CD4-positive, alpha-beta T cell treated with Interleukin-21 for 1 hour (primary cell): Measurements from ENCODE around the gene MPG.

Source experiments
- DNase-seq: peaks from one replicate; pipeline ENCODE4 v3.0.0-alpha.2; 2020

Gene MPG

GRCh38 chr16:114327-114726, 36.3 kb downstream of the MPG start:
- DNase-seq = no peak

DNA sequence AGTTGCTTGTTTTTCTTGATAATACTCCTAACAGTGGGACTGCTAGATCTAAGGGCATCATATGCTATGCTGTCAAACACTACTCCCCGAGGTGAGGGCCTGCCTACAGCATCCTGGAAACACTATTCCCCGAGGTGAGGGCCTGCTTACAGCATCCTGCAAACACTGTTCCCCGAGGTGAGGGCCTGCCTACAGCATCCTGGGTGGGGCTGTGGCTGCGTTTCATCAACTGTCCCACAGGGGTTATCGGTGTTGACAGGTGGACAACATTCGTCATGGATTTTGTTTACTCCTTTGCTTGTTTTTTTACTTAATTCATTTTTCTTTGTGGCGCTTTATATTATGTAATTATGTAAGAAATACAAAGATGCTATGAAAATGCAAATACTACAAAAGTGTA, 38.0 kb downstream of the MPG start:
- no peak for DNase-seq

- DNase-seq = peak; percentile 73
Observed at GRCh38 chr16:117379-118365, 39.6 kb downstream of the MPG start.

DNA sequence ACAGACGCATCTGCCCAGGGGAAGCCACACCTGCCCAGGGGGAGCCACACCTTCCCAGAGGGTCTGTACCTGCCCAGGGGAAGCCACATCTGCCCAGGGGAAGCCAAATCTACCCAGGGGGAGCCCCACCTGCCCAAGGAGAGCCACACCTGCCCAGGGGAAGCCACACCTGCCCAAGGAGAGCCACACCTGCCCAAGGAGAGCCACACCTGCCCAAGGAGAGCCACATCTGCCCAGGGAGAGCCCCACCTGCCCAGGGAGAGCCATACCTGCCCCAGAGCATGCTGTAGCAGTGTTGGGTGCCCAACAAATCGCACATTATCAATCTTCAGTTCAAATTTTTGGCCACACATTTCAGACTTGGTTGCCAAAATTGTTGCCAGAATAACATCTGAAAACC, 40.8 kb downstream of the MPG start:
- no peak for DNase-seq

GRCh38 chr16:119295-119694, 41.3 kb downstream of the MPG start:
- DNase-seq = no peak

DNA sequence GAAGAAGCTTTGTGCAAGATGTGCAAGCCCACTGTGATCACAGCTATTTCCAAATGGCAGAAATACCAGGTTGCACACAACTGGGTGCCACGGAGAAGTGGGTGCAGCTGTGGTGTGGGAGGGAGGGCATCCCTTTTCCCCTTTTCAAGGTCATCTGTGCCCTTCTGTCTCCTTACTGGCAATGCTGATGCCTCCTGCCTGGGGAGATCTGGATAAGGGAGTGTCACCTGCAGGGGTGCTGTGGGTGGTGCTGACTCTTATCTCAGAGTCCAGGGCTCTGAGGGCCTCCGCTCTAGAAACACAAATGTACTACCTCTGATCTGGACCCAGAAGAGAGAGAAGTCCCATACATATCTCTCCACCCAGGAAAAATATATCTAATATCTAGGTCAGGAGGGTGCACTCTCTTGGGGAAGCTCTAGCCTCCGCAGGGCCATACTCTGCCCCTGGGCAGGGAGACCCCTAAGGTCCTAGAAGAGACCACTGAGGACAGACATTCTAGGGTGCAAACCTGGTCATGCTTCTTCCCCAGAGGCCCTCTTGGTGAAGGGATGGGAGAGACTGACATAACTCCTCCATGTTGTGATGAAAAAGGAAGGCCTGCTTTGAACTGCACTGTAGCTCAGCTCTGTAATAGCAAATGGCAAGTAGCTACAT, 41.9 kb downstream of the MPG start:
- DNase-seq = no peak

- DNase-seq = no peak
Observed at GRCh38 chr16:120756-121155, 42.7 kb downstream of the MPG start.

DNA sequence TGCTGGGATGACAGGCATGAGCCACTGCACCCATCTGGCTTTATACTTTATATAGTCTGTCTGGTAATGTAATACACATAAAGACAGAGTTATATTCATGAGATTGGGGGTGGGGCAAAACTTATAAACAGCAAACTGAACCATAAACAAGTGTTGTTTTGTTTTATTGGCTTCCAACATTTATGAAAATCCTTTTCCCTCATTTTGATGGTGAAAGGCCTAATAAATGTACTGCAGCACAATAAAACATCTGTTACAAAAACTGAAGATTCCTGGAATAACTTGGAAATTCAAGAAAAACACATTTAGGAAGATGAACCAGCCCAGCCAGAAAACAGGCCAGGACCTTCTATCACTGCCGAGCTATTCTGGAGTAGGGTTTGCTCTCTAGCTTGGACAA, 44.3 kb downstream of the MPG start:
- DNase-seq = no peak

DNA sequence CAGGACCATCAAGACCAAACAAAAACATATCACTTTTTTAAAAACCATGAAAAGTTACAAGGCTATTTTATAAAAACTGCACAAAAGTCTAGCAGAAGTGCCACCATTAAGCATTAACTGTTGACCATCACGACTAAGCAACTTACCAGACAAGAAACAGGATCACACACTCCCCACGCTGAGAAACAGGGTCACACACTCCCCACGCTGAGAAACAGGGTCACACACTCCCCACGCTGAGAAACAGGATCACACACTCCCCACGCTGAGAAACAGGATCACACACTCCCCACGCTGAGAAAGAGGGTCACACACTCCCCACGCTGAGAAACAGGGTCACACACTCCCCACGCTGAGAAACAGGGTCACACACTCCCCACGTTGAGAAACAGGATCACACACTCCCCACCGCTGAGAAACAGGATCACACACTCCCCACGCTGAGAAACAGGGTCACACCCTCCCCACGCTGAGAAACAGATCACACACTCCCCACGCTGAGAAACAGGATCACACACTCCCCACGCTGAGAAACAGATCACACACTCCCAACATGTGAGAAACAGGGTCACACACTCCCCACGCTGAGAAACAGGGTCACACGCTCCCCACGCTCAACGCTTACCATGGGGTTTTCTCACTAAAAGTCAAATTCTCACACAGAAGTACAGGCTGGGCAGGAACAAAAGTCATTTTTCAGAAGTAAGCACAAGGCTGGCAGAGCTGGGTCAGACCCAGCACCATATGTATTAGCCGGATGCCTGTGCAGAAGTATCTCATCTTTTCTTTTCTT, 45.7 kb downstream of the MPG start:
- DNase-seq = peak; percentile 45

DNA sequence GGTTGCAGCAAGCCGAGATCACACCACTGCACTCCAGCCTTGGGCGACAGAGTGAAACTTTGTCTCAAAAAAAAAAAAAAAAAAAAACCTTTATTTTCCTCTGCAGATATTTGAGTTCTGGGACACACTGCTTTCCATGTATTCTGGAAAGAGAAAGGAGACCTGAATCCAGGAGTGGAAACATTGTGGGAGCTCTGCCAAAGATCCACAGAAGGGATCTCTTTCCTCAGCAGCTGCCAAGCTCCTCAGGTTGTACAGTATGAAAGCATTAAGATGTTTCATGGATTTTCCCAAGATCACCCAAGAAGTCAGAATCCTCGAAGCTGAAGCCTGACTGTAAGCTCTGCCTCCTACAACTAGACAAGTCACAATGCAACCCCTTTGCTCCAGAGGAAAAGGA, 47.0 kb downstream of the MPG start:
- no peak for DNase-seq

GRCh38 chr16:129075-129474, 51.0 kb downstream of the MPG start:
- DNase-seq = no peak

DNA sequence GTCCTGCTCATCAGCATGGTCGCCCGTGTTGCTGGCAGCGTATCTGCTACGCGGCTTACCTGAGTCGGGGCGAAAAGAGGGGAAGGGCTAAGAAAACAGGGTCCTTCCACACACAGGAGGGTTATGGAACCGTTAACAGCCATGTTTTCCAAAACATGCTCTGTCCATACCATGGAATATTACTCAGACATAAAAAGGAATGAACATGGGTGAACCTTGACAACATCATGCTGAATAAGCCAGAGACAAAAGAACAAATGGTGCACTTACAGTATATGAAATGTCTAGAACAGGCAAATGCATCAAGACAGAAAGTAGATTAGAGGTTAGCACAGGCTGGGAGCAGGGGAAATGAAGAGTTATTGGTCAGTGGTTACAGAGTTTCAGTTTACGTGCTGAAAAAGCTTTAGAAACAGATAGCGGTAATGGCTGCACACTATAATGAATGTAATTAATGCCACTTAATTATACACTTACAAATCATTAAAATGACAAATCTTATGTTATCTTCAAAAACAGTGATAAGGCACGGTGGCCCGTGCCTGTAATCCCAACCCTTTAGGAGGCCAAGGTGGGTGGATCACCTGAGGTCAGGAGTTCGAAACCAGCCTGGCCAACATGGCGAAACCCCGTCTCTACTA, 52.6 kb downstream of the MPG start:
- no peak for DNase-seq

DNA sequence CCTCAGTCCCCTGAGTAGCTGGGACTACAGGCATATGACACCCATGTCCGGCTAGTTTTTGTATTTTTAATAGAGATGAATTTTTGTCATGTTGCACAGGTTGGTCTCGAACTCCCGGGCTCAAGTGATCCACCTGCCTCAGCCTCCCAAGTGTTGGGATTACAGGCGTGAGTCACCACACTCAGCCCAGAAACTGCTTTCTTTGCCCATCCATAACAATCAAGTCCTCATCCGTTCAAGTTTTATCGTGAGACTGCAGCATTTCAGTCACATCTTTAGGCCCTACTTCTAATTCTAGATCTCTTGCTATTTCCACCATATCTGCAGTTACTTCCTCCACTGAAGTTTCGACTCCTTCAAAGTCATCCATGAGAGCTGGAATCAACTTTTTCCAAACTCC, 54.1 kb downstream of the MPG start:
- DNase-seq = no peak

- no peak for DNase-seq
Observed at GRCh38 chr16:133716-134115, 55.7 kb downstream of the MPG start.
